Adrenal gland (tissue), 12 donors: Measurements from ENCODE around the gene TREML4. TPM values are rescaled to one million over a fixed set of nuclear protein-coding genes. Genes with fewer than 3 reads are reported as not detected.
A peak's percentile ranks its signal among the peaks of the same experiment; 100 is the strongest.

Experiments used
- DNase-seq, 7 donors: peaks; one replicate each; pipeline ENCODE4 v3.0.0-alpha.2; 2019 to 2020
- H3K27ac ChIP-seq, 5 donors: fragments of 200-600 bp; sonication (generic) in 4 of 5; 1 replicate in 3 of 5; 2 replicates in 2 of 5; pipeline versions ENCODE4 v1.5.1 to v1.8.0; 2016 to 2020; ENCODE audit warnings: mild to moderate bottlenecking in 1 of 5
- H3K27me3 ChIP-seq: fragments of 200-600 bp; 2 replicates; pipeline ENCODE4 v1.8.0; 2021
- H3K36me3 ChIP-seq, 2 donors: fragments of 200-600 bp; replicated peaks in 1 of 2; 1 replicate in 1 of 2; 2 replicates in 1 of 2; pipeline versions ENCODE4 v1.5.1 to v1.8.0; 2018 to 2022
- H3K4me1 ChIP-seq, 2 donors: fragments of 200-600 bp; replicated peaks in 1 of 2; 1 replicate in 1 of 2; 2 replicates in 1 of 2; pipeline versions ENCODE4 v1.5.1 to v1.8.0; 2018 to 2021
- H3K4me3 ChIP-seq, 4 donors: fragments of 200-600 bp; sonication (generic) in 3 of 4; one replicate each; pipeline ENCODE4 v1.5.1; 2016 to 2018
- H3K9me3 ChIP-seq, 3 donors: fragments of 200-600 bp; sonication (generic) in 1 of 3; replicated peaks in 1 of 3; 1 replicate in 2 of 3; 2 replicates in 1 of 3; pipeline versions ENCODE4 v1.5.1 to v1.8.0; 2016 to 2021
- POLR2A ChIP-seq, 2 donors: fragments of 450-650 bp; IDR thresholded peaks; one replicate each; pipeline ENCODE4 v1.6.1; 2017; ENCODE audit warnings: antibody characterized with exemption in 2 of 2, mild to moderate bottlenecking in 2 of 2, moderate library complexity in 1 of 2
- WGBS, 4 donors: extraction: QIAGEN DNeasy Blood & Tissue Kit in 2 of 4; methylation state at CpG; one replicate each; pipeline versions ENCODE4 v1.1.5 to v1.1.7; 2013 to 2017; 5-methylcytosine and 5-hydroxymethylcytosine counted together
- intact Hi-C, 2 donors: fragments of 100-400 bp; cut with DNase I; formaldehyde crosslinking; loops; one replicate each; pipeline versions ENCODE4 v1.14.1 to v1.15.0; 2022 to 2023
- polyA plus RNA-seq, 3 donors: library from polyadenylated mRNA; stranded (reverse); fragments of 200-250 nt in 2 of 3; fragments of 350-450 nt in 1 of 3; fragmentation: Illumina TruSeq in 1 of 3; extraction: RNeasy Lipid Tissue Mini Kit (QIAGEN cat#74804) in 1 of 3; gene quantifications; one replicate each; pipeline ENCODE4 v1.2.3, GENCODE V29; 2013 to 2014
- total RNA-seq, 9 donors: library from RNA; depleted of rRNA in 4 of 9; stranded (reverse); fragments of >200 nt in 4 of 9; fragments of 120-200 nt in 1 of 9; fragmentation: NEBNext Ultra II Directional in 1 of 9; extraction: Animal tissue kit (Norgen Biotek cat#: 25700) in 1 of 9; gene quantifications; one replicate each; pipeline versions ENCODE4 v1.1.0 to v1.2.4, GENCODE V29; 2013 to 2023
- TF ChIP-seq, protein P1 (sequence below), 6 experiments: fragments of 450-650 bp in 4 of 6; fragments of 200-600 bp in 2 of 6; sonication (generic) in 1 of 6; IDR thresholded peaks; 1 replicate in 5 of 6; 2 replicates in 1 of 6; pipeline versions ENCODE4 v1.5.1 to v1.8.0; 2016 to 2021; ENCODE audit warnings: antibody characterized with exemption in 6 of 6, mild to moderate bottlenecking in 2 of 6, moderate library complexity in 1 of 6
- donor health status: healthy with polysubstance abuse.
- donor health status: Bipolar disorder and iron deficiency.
- donor health status: DM: yes; HTN: yes; CAD: no.
- donor health status: DM: no; HTN: no; CAD: no.
- donor health status: DM: no; HTN: no; CAD: no.
- donor health status: DM: yes; HTN: yes; CAD: no.

The TREML4 gene
- total and polyA plus RNA-seq, 12 donors, result 0.06 TPM; not detected in 11

DNA sequence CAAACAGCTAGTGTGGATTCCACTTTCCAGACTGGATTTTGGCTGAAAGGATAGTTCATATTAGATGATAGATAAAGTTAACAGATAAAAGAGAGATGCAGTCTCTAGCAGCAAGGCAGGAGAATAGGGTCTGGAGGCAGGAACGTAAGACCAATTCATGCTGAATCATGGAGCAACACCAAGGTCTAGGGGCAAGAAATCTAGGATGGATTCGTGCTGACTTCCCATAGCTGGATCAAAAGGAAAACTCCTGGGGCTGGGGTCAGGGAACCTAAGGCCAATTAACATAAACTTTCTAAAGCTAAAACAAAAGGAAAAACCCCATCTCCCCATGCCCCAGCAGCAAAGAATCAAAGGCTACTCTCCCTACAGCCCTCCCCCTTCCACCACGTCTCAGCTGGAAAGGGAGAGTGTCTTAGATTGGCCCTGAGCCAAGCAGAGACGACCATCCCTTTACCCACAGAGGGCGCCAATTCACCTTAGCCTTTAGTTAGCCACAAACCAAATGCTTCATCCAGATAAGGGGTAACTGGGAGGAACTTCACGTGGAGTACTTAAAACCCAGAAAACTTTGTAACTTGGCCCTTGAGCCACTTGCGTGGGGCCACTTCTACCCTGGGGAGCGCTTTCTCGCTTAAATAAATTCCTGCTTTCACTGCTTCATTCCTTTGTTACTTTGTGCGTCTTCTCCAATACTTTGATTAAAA is 50.7 kb downstream of the TREML4 start:
- Histone ChIP-seq H3K9me3 (no peaks in the 10 kb centered on the region), H3K27me3 (no peaks in the 10 kb centered on the region), H3K27ac (no peak overlapping the region), H3K4me1 (no peaks in the 10 kb centered on the region), H3K36me3 (no peaks in the 10 kb centered on the region), H3K4me3 (no peak overlapping the region)
- TF ChIP-seq POLR2A (IDR thresholded peaks at IDR 0.05), result no peak
- TF ChIP-seq, protein P1, sequence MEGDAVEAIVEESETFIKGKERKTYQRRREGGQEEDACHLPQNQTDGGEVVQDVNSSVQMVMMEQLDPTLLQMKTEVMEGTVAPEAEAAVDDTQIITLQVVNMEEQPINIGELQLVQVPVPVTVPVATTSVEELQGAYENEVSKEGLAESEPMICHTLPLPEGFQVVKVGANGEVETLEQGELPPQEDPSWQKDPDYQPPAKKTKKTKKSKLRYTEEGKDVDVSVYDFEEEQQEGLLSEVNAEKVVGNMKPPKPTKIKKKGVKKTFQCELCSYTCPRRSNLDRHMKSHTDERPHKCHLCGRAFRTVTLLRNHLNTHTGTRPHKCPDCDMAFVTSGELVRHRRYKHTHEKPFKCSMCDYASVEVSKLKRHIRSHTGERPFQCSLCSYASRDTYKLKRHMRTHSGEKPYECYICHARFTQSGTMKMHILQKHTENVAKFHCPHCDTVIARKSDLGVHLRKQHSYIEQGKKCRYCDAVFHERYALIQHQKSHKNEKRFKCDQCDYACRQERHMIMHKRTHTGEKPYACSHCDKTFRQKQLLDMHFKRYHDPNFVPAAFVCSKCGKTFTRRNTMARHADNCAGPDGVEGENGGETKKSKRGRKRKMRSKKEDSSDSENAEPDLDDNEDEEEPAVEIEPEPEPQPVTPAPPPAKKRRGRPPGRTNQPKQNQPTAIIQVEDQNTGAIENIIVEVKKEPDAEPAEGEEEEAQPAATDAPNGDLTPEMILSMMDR (IDR thresholded peaks at IDR 0.05), result peak; percentile 11 to 46 (median 37)
- WGBS, 4 donors, result 31 to 45% (median 36%) methylated on average over 10 of the region's 10 CpGs
- intact Hi-C loops, result no loop called here
- peak; percentile 48 to 77 (median 63) for DNase-seq

DNA sequence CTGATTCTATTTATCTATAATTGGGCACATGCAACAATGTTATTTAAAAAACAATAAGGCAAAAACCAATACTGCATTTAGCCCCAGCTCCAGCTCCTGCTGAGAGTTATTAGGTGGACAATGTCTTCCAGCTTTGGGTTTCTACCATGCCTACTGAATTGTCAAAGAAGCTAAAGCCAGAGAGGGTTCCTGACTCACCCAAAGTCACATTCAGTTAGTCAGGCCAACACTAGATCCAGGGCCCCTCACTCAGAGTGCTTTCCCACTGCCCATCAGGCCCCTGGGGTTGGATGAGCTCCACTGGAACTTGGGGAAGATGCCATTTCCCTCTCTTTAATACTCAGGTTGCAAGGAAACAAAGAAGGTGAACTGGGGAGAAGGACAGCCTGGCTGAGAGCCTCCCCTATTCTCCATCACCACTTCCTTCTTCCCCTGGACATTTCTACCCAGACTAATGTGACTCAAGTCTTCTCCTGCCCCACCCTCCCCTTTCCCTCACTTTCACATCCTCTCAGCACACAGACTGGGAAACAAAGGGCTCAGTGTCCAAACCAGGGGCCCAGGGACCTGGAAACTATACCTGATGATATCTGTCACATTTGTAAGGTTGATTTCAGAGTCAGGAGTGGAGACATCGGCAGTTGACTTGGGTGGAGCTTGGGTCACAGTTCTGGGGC is 52.4 kb downstream of the TREML4 start:
- TF ChIP-seq, protein P1 (IDR thresholded peaks at IDR 0.05), result no peak
- TF ChIP-seq POLR2A (IDR thresholded peaks at IDR 0.05), result no peak
- Histone ChIP-seq H3K27ac (no peak overlapping the region), H3K4me1 (no peaks in the 10 kb centered on the region), H3K9me3 (no peaks in the 10 kb centered on the region), H3K27me3 (no peaks in the 10 kb centered on the region), H3K4me3 (no peak overlapping the region), H3K36me3 (no peaks in the 10 kb centered on the region)
- intact Hi-C loops, result no loop called here
- 69 to 84% (median 73%) methylated on average over 1 of the region's 1 CpG for WGBS, 4 donors
- no peak for DNase-seq

DNA sequence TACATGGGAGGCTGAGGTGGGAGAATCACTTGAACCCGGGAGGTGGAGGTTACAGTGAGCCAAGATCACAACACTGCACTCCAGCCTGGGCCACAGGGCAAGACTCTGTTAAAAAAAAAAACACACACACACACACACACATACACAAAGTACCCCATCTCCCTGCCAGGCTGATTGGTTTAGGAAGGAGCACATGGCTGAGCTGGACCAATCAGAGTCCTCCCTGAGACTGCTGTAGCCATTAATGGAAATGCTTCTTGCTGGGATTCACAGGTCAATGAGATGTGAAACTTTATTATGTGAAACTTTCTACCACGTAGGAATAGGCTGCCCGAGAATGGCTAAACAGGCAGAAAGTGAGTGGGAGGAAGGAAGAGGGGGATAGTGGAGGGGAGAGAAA is 55.5 kb downstream of the TREML4 start:
- intact Hi-C loops, result no loop called here
- H3K9me3 ChIP-seq, result no peaks in the 10 kb centered on the region
- H3K4me3 ChIP-seq, result no peak overlapping the region
- no peak overlapping the region for H3K27ac ChIP-seq
- H3K36me3 ChIP-seq, result no peaks in the 10 kb centered on the region
- WGBS, 4 donors, result 71 to 84% (median 77%) methylated on average over 3 of the region's 3 CpGs
- no peaks in the 10 kb centered on the region for H3K27me3 ChIP-seq
- peaks cover 0 to 8% of the 10 kb centered on the region in 2 donors for H3K4me1 ChIP-seq
- no peak for TF ChIP-seq POLR2A (IDR thresholded peaks at IDR 0.05)
- TF ChIP-seq, protein P1 (IDR thresholded peaks at IDR 0.05), result no peak
- DNase-seq, result no peak

DNA sequence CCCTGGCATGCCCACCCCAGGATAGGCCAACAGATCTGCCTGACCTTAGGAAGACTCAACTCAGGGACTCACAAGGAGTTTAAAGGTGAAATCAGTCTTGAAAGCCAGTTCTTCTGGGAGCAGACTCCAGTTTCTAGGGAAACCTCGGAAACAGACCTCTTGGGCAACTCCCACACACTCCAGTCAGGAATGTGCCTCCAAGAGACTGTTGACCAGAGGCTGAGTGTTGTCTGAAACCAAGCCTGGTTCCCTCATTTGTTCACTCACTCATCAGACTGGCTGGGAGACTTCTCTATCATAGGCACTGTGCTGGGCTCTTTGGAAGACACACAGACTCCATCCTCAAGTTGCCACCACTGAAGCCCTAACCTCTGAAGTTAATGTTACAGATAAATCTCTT is 56.6 kb downstream of the TREML4 start:
- intact Hi-C loops, result no loop called here
- DNase-seq, result no peak
- no peak overlapping the region for H3K4me3 ChIP-seq
- no peaks in the 10 kb centered on the region for H3K36me3 ChIP-seq
- WGBS, 4 donors, result 40 to 100% (median 74%) methylated on average over 1 of the region's 1 CpG; no CpG with 5 or more reads in 1 of the 4 donors
- TF ChIP-seq, protein P1 (IDR thresholded peaks at IDR 0.05), result no peak
- no peak for TF ChIP-seq POLR2A (IDR thresholded peaks at IDR 0.05)
- H3K4me1 ChIP-seq, result peaks cover 0 to 8% of the 10 kb centered on the region in 2 donors
- H3K27ac ChIP-seq, result no peak overlapping the region
- H3K9me3 ChIP-seq, result no peaks in the 10 kb centered on the region
- no peaks in the 10 kb centered on the region for H3K27me3 ChIP-seq
